Stimulated activated CD4-positive, alpha-beta T cell treated with anti-CD3 and anti-CD28 coated beads, Interleukin-4, amount 100 ng/mL, for 24 hours (primary cell): ENCODE data around the gene GUCY1A1.

ENCODE experiments used
- DNase-seq: peaks from one replicate; pipeline ENCODE4 v3.0.0-alpha.2; 2020

GUCY1A1 gene

DNA sequence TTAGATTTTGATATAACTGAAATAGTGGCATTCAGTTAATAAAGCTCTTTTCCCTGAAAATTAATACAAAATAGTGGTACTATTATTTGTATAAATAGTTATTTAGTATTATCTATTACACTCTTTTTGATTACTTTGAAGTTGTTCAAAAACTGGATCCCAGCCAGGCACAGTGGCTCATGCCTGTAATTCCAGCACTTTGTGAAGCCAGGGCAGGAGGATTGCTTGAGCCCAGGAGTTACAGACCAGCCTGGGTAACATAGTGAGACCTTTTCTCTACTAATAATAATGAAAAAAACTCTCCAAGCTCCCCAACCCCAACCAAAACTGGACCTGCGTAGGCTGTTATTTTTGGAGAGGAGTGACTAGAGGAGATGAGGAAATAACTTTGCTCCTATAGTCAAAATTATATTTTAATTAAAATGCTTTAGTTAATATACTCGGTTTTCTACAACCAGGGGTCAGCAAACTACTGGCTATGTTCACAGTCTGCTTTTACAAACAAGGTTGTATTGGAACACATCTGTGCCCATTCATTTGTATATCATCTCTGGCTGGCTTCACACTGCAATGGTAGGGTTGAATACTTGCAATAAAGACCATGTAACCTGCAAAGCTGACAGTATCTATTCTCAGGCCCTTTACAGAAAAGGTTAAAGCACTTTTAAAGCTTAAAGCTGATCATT, 27.6 kb downstream of the GUCY1A1 start:
- DNase-seq, result no peak

- DNase-seq, result no peak
These were observed 29.6 kb downstream of the GUCY1A1 start for GRCh38 chr4:155696226-155696625.

GRCh38 chr4:155696726-155697125, 30.1 kb downstream of the GUCY1A1 start:
- no peak for DNase-seq

DNA sequence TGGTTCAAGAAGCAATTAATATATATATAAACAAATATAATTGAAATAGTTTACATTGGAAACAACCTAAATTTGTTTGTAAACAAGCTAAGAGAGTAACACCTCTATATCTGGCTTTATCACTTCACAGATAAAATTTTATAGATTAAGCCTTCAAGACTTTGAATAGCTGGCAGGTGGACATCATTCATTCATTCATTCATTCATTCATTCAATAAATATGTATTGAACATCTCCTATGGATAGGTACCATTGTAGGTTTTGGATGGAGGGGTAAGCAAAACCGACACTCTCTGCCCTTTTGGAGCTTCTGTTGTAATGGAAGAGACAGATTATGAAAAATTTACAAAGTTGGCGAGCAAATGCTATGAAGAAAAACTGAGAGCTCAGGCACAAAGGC, 35.2 kb downstream of the GUCY1A1 start:
- no peak for DNase-seq

DNA sequence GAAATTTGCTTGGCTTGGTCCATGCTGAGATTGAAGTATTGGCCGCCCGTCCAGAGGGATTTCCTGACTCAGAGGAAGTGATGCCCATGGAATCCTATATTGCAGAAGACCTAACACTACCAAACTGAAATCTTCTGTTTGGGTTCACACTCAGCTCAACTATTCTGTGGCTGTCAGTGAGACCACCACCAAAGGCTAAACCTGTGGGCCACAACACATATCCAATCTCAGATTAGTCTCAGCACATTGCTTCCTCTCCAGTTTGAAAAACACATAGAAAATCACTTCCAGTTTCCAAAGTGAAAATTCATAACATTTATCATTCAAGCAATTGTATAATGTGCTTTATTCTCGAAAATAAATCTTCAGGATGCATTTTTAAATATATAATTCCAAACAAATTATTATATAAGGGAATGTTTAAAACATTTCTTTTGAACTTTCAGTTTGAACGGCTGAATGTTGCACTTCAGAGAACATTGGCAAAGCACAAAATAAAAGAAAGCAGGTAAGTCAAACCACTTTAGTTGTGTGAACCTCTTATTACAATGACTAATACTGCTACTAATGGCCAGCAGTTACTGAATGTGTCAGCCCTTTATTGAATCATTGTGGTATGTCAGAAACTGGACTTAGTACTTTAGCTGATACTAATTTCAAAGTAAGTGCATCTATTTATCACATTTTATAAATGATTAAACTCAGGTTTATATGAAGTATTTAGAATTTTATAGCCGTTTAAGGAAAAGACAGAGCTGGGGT, 37.0 kb downstream of the GUCY1A1 start:
- DNase-seq, result no peak

DNA sequence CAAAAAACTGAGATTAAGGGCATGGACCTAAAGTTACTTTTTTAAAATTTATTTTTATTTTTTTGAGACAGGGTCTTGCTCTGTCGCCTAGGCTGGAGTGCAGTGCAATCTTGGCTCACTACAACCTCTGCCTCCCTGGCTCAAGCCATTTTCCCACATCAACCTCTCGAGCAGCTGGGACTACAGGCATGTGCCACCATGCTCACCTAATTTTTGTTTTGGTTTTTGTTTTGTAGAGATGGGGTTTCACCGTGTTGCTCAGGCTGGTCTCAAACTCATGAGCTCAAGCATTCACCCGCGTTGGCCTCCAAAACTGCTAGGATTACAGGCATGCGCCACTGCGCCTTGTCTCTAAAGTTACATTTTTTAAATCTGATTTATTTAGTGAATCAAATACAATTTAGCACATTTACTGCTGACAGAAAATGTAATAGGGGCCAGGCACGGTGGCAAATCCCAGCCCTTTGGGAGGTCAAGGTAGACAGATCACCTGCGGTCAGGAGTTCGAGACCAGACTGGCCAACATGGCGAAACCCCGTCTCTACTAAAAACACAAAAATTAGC, 38.3 kb downstream of the GUCY1A1 start:
- DNase-seq, result no peak

- no peak for DNase-seq
These were observed 39.0 kb downstream of the GUCY1A1 start for GRCh38 chr4:155705664-155706063.

GRCh38 chr4:155706147-155706546, 39.5 kb downstream of the GUCY1A1 start:
- DNase-seq, result no peak

- no peak for DNase-seq
These were observed 40.6 kb downstream of the GUCY1A1 start for GRCh38 chr4:155707251-155707650.

GRCh38 chr4:155708782-155709181, 42.1 kb downstream of the GUCY1A1 start:
- DNase-seq, result no peak

GRCh38 chr4:155709918-155710317, 43.3 kb downstream of the GUCY1A1 start:
- DNase-seq, result no peak

DNA sequence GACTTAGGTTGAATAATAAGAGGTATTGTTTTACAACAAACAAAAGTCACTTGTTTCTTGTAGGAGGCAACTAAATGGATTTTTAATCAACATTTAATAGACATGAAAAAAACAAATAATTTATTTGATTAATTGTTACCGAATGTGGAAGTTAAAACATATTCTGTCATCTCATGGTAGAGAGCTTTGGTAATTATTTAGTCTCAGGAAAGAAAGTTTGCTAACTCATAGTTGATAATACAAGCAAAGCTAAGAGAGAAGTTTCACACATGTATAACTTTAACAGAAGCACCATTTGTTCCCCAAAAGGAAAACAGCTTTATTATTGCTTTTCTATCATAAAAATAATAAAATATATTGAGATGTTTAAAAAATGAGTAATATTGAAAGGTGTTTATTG, 44.9 kb downstream of the GUCY1A1 start:
- DNase-seq, result no peak

GRCh38 chr4:155712846-155713245, 46.2 kb downstream of the GUCY1A1 start:
- no peak for DNase-seq

- DNase-seq, result no peak
These were observed 47.3 kb downstream of the GUCY1A1 start for GRCh38 chr4:155713911-155714310.

- DNase-seq, result no peak
These were observed 55.7 kb downstream of the GUCY1A1 start for GRCh38 chr4:155722336-155722735.

- DNase-seq, result no peak
These were observed 56.3 kb downstream of the GUCY1A1 start for GRCh38 chr4:155722816-155723499.

- no peak for DNase-seq
These were observed 58.1 kb downstream of the GUCY1A1 start for GRCh38 chr4:155724731-155725130.

- no peak for DNase-seq
These were observed 67.4 kb downstream of the GUCY1A1 start for GRCh38 chr4:155734065-155734464.

- DNase-seq, result no peak
These were observed 68.3 kb downstream of the GUCY1A1 start for GRCh38 chr4:155734951-155735350.

DNA sequence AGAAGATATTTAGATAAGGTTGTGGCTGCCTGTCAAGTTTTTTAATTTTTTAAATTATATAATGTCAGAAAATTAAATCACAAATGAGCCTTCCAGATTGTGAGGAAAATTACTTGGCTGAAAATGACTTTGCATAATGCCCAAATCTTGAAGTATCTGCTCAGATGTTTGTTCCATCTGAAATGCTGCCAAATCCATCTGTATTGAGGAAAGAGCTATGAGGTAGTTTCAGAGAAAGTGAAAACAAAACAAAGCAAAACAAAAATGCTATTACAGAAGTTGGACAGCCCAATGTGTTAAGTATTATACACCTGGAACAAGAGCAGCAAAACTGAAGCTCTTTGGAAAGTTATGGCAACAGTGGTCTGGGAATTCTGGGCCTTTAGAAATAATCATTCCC, 68.8 kb downstream of the GUCY1A1 start:
- DNase-seq, result no peak

DNA sequence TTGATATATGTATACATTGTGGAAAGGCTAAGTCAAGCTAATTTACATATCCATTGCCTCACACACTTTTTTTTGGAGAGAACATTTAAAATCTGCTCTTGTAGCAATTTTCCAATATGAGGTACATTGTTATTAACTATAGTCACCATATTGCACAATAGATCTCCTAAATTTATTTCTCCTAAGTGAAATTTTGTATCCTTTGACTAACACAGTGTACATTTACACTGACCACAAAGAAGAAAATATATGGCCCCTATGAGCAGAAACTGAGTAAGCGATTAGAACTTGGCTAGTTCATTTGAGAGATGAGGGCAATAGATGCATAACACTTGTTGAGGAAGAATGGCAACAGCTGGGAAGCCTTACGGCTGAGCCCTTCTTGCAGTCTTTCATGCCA, 71.9 kb downstream of the GUCY1A1 start:
- no peak for DNase-seq

DNA sequence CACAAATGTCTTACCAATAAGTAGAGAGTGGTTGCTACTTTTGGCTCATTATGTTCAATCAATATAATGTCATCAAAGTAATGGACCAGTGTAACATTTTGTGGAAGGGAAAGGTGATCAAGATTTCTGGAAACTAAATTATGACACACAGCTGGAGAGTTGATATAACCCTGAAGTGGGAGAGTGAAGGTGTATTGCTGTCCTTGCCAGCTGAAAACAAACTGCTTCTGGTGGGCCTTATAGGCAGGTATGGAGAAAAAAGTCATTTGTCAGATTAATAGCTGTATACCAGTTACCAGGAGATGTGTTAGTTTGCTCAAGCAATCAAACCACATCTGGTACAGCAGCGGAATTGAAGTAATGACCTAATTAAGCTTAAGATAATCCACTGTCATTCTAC, 74.9 kb downstream of the GUCY1A1 start:
- no peak for DNase-seq

DNA sequence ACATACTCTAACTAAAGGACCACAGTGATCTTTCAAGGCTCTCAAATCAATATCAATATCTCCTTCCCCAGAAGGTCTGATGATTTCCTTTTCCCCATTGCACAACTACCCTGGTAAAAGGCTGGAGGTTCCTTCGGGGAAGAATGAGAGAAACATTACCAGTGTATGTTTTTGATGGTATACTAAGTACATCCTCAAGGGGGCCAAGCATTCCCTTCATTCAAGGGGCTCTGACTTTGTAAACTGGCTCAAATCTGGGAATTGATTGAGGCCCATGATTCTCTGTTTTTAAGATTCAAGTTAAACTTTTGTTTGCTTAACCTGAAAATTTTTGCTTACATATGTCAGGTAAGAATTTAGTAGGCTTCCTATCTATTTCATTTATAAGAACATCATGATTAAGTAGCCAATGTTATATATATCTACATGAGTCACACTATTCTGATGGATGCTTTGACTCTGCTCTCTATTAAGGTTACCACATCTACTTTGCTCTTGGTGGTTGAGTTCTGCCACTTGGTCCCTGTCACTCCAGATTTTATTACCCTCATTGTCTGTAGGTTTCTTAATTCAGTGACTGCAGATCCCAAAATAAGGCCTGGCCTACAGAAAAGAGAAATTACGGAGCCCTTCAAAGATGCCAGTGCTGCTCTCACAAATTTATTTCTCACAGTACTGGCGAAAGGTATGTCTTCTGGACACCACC, 75.8 kb downstream of the GUCY1A1 start:
- DNase-seq, result no peak
